Inflammatory macrophage (primary cell): Measurements from ENCODE around the gene SLC39A5.

ENCODE experiments used
- DNase-seq, 2 donors: peaks; one replicate each; pipeline ENCODE4 v3.0.0-alpha.2; 2020 to 2022

The SLC39A5 gene

DNA sequence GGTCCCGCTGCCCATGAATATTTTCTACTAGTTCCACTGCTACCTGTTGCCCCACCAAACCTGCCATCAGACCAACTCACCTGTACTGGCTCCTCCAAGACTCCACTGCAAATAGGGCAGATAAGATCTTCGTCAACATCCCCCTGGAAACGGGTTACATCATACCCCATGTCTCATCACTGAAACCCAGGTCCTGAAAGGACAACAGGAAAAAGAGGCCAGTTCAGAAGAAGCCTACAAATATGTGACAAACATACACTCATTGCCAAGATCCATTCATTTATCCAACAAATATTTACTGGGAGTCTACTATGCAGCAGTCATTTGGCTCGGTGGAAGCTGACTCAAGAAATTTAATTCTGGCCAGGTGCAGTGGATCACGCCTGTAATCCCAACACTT is 16.0 kb upstream of the SLC39A5 start:
- DNase-seq, result no peak

DNA sequence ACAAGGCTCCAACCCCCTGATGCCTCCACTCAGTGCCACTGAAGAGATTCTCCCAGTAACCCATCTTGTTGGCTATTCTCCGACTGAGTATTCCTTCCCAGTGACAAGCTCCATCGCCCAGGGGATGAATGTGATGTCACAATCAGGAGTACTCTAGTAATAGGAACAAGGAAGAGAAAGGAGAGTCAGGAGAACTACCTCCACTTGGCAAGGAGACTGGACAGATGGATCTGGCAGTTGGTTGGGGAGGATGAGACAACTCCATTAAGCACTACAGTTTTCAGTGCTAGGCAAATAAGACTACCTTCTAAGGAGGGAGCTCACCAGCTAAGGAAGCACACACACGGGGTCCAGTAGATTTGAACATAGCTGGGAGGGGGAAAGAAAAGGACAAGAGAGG is 13.4 kb upstream of the SLC39A5 start:
- no peak for DNase-seq

DNA sequence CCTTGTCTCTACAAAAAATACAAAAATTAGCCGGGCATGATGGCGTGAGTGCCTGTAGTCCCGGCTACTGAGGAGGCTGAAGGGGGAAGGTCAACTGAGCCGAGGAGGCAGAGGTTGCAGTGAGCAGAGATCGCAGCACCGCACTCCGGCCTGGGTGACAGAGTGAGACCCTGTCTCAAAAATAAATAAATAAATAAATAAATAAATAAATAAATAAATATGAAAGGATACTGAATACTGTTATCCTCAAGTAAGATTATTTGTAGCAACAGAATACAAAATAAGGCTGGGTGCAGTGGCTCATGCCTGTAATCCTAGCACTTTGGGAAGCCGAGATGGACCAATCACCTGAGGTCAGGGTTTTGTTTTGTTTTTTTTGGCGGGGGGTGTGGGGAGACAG is 10.0 kb upstream of the SLC39A5 start:
- no peak for DNase-seq

- peak; percentile 75 to 86 for DNase-seq
Measured at GRCh38 chr12:56220611-56221231, 9.1 kb upstream of the SLC39A5 start.

GRCh38 chr12:56221232-56221756 is 8.6 kb upstream of the SLC39A5 start:
- no peak for DNase-seq

DNA sequence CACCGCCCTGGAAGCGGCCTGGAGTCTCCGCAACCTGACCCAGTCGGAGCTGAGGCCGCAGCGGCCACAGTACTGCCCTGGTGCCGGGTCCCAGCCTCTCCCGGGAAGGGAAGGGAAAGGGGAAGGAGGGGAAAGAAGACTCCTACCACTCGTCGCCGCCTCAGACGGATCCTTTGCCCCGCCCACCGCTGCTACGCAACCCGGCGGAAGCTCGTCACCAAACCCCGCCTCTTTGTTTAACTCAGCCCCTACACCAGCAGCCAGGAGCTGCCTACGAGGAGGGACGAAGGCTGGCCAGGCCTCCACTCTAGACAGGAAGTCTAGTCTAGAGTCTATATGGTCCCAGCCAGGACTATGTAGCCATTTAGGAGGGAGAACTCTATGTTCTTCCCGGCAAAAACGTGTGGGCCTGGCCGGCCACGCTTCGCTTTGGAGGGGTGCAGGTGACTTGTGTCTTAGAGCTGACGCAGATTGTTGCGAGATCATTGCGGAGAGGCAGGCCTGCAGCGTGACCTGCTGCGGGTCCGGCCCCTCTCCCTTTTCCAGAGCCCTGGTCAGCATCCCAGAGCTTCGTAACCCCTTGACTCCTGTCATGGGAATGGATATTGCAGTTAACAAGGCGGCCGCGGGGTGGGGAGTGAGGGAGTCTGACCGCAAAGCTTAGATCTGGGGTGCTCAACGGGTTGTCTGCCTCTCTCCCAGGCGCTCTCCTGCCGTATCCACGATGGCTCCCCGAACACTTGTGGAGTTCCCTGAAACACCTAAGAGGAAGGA is 7.9 kb upstream of the SLC39A5 start, which contains the start of gene RNF41:
Gene RNF41, minus strand, starts transcription at position 166 of the 774 bp plus-strand sequence. CDS start 7,875 bp downstream, outside the sequence.
- peak; percentile 97 for DNase-seq

DNA sequence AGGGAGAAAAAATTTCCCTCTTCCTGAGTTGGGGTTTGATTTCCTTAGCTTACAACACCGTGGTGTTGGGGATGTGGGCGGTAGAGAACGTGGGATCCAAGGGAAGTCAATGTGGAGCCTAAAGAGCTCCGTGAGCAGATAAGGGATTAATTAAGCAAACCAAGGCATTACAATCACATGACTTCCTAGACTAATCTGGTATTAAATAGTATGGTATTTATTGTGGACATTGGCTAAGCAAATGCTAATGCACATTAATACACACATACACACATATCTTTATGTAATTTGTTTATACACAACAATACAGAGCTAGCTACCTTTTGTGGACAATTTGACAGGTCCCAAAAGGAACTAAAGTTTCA is 7.3 kb upstream of the SLC39A5 start:
- DNase-seq, result peak; percentile 24 to 61

DNA sequence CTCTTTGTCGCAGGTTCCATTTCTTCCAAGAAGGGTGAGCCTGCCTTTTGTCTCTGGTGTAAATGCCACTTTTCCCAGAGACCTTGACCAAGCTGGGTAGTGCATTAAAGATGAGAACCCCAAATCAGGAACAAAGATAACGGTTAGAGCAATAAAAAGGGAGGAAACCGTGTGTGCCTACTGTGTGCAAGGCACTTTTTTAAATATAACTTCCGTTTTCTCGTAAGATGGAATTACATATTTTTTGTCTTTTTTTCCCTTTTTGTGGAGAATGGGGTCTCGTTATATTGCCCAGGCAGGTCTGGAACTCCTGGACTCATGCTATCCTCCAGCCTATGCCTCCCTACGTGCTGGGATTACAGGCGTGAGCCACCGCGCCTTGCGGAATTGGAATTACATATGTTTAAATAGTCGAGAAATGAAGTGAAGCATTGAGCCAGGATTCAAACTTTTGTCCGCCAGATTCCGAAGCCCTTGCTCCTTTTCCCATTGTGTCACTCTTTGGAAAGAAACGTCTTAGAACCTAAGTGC is 6.2 kb upstream of the SLC39A5 start:
- no peak for DNase-seq

- DNase-seq, result peak; percentile 97
Measured at GRCh38 chr12:56224102-56224701, 5.6 kb upstream of the SLC39A5 start, which contains the start of gene NABP2. NABP2 (plus strand) TSS chr12:56224342; CDS start chr12:56224857, 515 bp downstream.

- no peak for DNase-seq
Measured at GRCh38 chr12:56224954-56225353, 4.9 kb upstream of the SLC39A5 start.

- no peak for DNase-seq
Measured at GRCh38 chr12:56229082-56229481, 769 bp upstream of the SLC39A5 start.

DNA sequence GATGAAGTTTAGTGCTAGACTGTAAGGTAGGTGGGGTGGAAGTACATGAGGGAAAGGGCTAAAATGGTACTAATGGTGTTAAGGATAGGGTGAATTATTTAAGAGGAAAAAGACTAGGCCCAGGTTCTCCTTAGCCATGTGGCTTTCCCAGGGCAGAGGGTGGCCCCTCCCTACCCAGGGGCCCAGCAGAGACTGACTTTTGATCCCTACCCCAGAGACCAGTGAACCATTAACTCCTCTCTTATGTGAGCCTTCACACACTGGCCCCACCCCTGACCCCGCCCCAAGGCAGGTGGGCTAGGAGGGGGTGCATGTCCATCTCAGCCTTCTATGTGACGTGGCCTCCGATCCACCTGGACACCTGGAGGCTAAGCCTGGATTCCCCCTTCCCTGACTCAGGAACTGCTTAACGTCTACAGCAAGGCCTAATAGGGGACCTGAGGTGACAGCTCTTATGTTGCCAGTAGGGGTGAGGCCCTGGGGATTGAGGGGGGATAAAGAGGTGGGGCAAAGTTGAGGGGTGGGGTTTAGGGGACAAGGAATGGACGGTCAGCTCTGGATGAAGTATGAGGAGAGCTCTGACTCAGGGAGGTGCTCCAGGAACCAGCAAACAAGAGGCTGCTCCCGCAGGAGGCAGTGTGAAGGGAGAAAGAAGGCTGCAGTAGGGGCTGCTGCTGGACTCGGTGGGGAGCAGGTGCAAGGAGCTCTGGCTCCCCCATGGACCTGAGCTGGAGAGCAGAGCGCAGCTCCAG is 757 bp downstream of the SLC39A5 start:
- DNase-seq, result no peak

DNA sequence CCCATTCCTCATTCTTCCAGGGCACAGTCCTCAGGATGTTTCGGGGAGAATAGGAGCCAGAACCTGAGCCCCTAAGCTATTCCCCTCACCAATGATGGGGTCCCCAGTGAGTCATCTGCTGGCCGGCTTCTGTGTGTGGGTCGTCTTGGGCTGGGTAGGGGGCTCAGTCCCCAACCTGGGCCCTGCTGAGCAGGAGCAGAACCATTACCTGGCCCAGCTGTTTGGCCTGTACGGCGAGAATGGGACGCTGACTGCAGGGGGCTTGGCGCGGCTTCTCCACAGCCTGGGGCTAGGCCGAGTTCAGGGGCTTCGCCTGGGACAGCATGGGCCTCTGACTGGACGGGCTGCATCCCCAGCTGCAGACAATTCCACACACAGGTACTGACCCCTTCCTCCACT is 1.3 kb downstream of the SLC39A5 start:
- DNase-seq, result no peak

DNA sequence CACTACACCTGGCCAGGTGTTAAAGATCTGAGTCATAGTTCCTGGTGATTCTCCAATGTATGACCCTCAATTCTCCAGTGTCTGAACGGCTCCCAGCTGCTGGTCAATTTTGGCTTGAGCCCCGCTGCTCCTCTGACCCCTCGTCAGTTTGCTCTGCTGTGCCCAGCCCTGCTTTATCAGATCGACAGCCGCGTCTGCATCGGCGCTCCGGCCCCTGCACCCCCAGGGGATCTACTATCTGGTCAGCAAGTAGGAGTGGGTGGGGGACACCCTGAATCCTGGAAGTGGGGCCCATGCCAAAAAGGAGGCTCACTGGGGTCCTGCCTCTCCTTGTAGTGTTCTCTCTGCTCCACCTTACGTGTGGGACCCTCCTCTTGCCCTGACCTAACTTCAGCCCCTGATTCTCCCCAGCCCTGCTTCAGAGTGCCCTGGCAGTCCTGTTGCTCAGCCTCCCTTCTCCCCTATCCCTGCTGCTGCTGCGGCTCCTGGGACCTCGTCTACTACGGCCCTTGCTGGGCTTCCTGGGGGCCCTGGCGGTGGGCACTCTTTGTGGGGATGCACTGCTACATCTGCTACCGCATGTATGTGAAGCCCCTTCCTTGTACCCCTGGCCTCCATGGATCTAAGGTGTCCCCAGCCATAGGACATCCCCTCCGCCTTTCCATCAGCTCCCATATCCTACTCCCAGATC is 5.0 kb downstream of the SLC39A5 start:
- no peak for DNase-seq

DNA sequence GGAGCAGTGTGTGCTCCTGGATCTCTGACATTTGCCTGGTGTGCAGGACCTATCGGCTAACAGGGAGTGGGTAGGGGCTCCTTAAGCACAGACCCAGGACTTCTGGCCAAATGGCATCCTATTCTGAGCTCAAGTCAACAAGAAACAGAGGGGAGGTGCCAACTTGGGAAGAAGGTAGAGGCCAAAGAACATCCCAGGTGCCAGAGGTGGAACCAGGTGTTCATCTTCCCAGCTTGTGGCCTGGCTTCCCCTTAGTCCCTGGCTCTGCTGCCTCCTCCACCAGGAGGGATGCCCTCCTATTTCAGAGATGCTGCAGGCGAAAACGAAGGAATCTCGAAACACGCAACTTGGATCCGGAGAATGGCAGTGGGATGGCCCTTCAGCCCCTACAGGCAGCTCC is 6.2 kb downstream of the SLC39A5 start:
- DNase-seq, result no peak

DNA sequence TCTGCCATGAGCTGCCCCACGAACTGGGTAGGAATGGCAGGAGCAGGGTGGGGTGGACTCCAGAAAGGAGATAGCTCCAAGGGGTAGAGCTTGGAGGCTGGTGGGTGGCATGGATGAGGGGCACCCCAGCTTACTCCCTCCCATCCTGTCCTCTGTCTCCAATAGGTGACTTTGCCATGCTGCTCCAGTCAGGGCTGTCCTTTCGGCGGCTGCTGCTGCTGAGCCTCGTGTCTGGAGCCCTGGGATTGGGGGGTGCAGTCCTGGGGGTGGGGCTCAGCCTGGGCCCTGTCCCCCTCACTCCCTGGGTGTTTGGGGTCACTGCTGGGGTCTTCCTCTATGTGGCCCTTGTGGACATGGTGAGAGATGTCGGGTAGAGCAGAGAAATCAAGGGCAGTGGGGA is 7.1 kb downstream of the SLC39A5 start:
- no peak for DNase-seq

DNA sequence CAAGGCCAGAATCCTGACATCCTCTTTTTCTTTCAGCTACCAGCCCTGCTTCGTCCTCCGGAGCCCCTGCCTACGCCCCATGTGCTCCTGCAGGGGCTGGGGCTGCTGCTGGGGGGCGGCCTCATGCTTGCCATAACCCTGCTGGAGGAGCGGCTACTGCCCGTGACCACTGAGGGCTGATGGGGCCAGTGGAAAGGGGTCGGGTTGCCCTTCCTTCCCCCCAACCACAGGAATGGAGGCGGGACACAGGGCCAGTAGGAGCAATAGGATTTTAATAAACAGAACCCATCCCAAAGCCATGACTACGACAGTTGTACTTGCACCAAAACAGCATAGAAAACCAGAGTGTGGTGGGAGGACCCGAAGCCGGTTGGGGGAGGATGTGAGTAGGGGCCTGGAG is 7.7 kb downstream of the SLC39A5 start:
- DNase-seq, result no peak

DNA sequence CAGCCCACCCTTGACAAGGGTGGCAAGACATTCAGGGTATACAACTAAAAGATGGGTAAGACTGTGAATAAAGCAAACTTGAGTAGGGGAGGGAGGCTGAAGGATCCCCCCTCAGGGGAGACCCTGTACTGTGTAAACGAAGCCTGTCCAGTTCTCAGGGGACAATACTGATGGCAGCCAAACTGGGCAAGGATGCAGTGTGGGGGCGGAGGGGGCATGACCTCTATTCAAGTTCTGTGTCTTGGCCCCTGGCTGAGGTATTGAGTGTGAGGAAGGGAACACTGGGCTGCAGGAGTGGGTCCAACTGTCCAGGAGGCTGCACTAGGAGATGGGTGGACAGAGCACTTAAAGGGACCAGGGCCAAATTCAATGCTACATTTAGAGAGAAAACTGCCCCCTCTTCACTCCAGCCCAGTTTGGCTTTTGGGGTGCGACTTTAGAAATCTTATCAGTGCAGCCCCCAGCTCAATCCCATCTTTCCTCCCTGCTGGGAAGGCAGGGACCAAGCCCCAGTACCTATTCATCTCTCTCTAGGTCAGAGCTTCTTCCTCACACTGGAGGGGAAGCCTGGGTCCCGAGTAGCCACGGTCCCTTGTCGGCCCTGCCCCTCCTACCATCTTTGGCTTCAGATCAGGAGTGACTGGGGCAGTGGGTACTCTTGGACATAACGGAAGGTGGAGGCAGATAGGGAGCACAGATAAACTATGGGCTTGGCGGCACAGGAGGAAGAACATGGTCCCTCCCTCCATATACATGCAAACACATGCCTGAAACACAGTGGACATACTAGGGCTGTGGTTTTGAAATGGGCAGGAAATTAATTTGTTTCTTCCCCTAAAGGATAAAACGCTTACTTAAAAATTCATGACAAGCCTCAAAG is 11.8 kb downstream of the SLC39A5 start:
- DNase-seq, result no peak

DNA sequence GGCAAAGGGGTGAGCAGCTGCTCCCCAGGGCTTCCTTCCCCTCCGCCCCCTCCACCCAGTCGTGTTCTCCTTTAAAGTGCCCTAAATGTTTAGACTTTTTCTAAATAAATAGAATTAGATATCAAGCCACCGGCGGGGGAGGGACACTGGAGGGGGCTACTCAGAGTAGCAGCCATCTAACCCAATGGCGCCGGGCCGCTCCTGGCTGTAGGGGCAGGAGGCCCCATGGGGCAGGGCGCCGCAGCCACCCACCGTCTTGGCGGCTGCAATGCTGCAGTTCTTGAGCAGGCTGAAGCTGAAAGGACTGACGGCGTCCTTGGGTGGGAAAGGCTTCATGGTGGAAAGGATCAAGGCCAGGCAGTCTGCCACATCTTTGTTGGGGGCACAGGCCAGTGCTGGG is 13.1 kb downstream of the SLC39A5 start:
- no peak for DNase-seq

DNA sequence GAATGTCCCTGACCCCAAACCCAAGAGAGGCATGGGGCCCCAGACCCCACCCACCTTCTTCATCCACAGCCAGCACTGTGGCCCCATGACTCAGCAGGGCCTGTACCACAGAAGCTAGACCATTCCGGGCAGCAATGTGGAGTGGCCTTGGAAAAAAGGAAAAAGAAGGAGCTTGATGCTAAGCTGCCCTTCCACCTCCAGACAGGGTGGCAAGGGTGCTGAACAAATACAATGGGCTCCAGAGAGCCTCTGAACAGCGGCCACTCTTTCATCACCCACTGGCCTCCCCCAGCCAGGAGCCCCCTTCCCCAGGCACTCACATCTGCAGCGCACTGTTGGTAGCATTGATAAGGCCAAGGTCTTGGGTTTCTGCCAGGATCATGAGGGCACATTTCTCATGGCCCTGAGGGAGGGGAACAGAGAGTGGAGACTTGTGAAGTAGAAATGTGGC is 13.9 kb downstream of the SLC39A5 start:
- DNase-seq, result no peak

DNA sequence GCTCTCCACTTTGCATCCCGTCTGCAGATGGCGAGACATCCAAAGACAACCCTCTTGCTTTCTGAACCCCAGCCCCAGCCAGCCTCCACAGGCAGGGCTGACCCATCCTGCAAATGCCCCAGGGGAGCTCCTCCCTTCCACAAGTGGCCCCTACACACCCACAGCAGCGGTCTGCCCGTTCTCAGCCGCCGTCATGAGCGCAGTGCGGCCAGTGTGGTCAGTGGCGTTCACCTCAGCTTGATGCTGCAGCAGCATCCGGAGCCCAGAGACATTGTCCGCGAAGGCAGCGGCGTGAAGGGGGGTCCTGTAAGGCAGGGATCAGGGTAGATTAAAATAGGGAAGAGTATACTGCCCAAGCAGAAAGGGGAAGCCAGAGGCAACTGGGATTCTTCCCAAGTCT is 14.6 kb downstream of the SLC39A5 start:
- no peak for DNase-seq
